IgD-negative memory B cell (primary cell): ENCODE data around the gene GPHN. TPM values are rescaled to one million over a fixed set of nuclear protein-coding genes. Genes with fewer than 3 reads are reported as not detected.
A peak's percentile ranks its signal among the peaks of the same experiment; 100 is the strongest.
"Not testable (repeated sequence)": the region's sequence is repeated elsewhere in the genome, so short reads cannot be mapped to it uniquely, and the experiment has no call there.

Source experiments
- H3K27ac Mint-ChIP-seq, 3 donors: one replicate each; pipeline ENCODE4 v1.8.0; 2020 to 2022; ENCODE audit warnings: mild to moderate bottlenecking in 3 of 3, mixed read lengths in 3 of 3, moderate library complexity in 1 of 3
- H3K27me3 Mint-ChIP-seq: one replicate; pipeline ENCODE4 v1.8.0; 2021; ENCODE audit warnings: mixed read lengths
- H3K36me3 Mint-ChIP-seq: one replicate; pipeline ENCODE4 v1.8.0; 2020; ENCODE audit warnings: mild to moderate bottlenecking, mixed read lengths
- H3K4me1 Mint-ChIP-seq, 3 donors: one replicate each; pipeline ENCODE4 v1.8.0; 2020 to 2022; ENCODE audit warnings: mixed read lengths in 3 of 3, mild to moderate bottlenecking in 1 of 3
- H3K4me3 Mint-ChIP-seq, 4 donors: one replicate each; pipeline ENCODE4 v1.8.0; 2020 to 2022; ENCODE audit warnings: mild to moderate bottlenecking in 4 of 4, mixed read lengths in 4 of 4, moderate library complexity in 3 of 4
- H3K9me3 Mint-ChIP-seq, 3 donors: one replicate each; pipeline ENCODE4 v1.8.0; 2020 to 2021; ENCODE audit warnings: mixed read lengths in 3 of 3, mild to moderate bottlenecking in 1 of 3
- polyA plus RNA-seq: library from polyadenylated mRNA; unstranded; fragments of 300-500 nt; fragmentation: Illumina TruSeq; gene quantifications from one replicate; pipeline ENCODE4 v1.2.3, GENCODE V29; 2021

Gene GPHN
- polyA plus RNA-seq, 1 donor from 2014 or later, result 5.9 TPM

- peaks cover 1 to 2% (median 1%) of the 10 kb centered on the region in 3 donors for H3K4me1 Mint-ChIP-seq
- no peaks in the 10 kb centered on the region for H3K27me3 Mint-ChIP-seq
- H3K27ac Mint-ChIP-seq, result no peak overlapping the region
- H3K4me3 Mint-ChIP-seq, result no peak overlapping the region
- no peaks in the 10 kb centered on the region for H3K36me3 Mint-ChIP-seq
- no peaks in the 10 kb centered on the region for H3K9me3 Mint-ChIP-seq
Measured at GRCh38 chr14:66490143-66491111, 17.5 kb upstream of the GPHN start.

- Mint-ChIP-seq H3K4me3 (no peak overlapping the region), H3K4me1 (peaks cover 5 to 15% (median 5%) of the 10 kb centered on the region in 3 donors), H3K9me3 (no peaks in the 10 kb centered on the region), H3K27me3 (no peaks in the 10 kb centered on the region), H3K36me3 (peaks cover 1% of the 10 kb centered on the region), H3K27ac (no peak overlapping the region)
Measured at GRCh38 chr14:66493750-66494149, 14.2 kb upstream of the GPHN start.

DNA sequence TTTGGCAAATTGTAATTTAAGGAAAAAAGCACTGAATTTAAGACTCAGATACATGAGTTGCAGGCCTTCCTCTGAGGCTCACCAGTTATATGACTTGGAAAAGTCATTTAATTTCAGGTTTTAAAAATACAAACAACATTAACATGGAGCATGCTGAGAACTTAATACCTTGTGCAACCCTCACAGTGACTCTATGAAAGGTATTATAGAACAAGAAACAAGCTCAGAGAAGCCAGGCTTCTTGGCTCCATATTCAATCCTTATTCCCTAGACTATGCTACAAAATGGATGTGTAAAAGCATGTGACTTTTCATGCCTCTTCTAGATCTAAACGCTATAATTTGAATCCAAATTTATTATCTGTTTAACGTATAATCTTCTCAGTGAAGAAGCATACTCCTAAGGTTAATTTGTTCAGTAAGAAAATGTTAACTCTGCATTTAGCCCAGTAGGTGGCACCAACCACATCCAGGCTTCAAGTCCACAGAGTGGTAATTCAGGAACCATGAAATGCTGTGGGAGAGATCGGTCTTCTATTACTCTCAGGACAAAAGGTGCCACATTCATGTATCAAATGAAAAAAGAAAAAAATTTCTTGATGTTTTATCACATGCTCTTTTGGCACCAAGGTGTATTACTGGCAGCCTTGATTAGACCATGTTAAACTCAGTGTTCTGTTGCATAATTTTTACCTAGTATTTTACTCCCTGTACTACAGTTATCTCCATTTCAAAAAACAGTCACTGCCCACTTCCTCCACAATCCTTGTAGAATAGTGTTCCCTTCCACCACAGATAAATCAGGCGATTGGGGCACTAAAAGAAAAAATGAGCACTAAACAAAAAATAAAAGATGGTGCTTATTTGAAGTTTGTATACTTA is 12.5 kb upstream of the GPHN start:
- Mint-ChIP-seq H3K4me1 (peaks cover 5 to 15% (median 8%) of the 10 kb centered on the region in 3 donors), H3K27me3 (no peaks in the 10 kb centered on the region), H3K9me3 (no peaks in the 10 kb centered on the region), H3K36me3 (peaks cover 1% of the 10 kb centered on the region), H3K27ac (no peak overlapping the region), H3K4me3 (no peak overlapping the region)

DNA sequence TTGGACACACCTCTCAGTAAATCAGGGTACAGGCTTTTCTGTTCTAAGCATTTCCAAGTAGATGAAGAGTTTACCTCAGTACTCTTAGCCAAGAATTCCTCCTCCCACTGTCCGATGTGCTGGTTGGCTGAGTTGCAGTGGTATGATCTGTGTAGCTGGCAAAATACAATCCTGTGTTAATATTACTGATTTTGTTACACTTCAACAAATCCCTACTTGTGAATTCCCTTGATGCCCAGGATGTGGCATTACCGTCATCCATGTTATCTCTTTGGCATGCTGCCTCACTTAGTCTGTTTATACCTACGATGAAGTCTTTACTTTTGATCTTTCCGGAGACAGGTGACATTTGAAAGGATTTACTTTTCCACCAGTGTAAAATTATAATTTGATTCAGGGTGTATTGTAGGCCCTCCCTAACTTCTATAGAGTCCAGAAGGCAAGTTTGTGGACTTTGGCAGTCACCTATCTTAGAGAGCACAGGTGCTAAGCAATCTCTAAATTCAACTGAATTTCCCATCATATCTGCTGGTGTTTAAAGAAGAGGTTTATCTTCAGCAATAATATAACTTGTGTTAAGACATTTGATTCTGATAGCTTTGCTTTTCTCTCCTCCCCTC is 11.6 kb upstream of the GPHN start:
- Mint-ChIP-seq H3K27me3 (no peaks in the 10 kb centered on the region), H3K27ac (no peak overlapping the region), H3K9me3 (no peaks in the 10 kb centered on the region), H3K4me1 (peaks cover 5 to 15% (median 8%) of the 10 kb centered on the region in 3 donors), H3K4me3 (no peak overlapping the region), H3K36me3 (peaks cover 1% of the 10 kb centered on the region)

GRCh38 chr14:66496911-66497310 is 11.0 kb upstream of the GPHN start:
- Mint-ChIP-seq H3K27ac (no peak overlapping the region), H3K9me3 (no peaks in the 10 kb centered on the region), H3K36me3 (peaks cover 4% of the 10 kb centered on the region), H3K27me3 (no peaks in the 10 kb centered on the region), H3K4me3 (peak overlapping the region in 1 of 4 donors; percentile 25), H3K4me1 (peaks cover 5 to 15% (median 8%) of the 10 kb centered on the region in 3 donors)

DNA sequence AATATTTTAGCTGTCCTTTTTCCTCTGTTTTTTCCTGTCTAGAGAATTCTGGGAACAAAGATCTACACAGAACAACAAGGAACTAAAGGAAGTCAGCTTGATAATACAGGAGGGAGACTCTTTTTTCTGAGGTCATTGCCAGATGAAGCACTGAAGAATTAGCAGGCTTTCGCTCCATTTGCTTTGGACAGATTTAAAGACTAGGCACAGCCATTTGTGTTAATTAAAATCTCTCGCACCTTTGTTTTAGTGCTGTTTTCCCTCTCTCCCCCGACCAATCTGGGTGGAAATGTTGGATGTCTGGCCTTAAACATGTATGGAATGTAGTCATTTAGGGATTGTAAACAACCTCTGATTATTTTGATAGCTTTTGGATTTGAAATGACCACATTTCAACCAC is 9.6 kb upstream of the GPHN start:
- Mint-ChIP-seq H3K9me3 (no peaks in the 10 kb centered on the region), H3K4me1 (peaks cover 7 to 15% (median 8%) of the 10 kb centered on the region in 3 donors), H3K36me3 (peaks cover 4% of the 10 kb centered on the region), H3K27me3 (no peaks in the 10 kb centered on the region), H3K4me3 (no peak overlapping the region), H3K27ac (no peak overlapping the region)

DNA sequence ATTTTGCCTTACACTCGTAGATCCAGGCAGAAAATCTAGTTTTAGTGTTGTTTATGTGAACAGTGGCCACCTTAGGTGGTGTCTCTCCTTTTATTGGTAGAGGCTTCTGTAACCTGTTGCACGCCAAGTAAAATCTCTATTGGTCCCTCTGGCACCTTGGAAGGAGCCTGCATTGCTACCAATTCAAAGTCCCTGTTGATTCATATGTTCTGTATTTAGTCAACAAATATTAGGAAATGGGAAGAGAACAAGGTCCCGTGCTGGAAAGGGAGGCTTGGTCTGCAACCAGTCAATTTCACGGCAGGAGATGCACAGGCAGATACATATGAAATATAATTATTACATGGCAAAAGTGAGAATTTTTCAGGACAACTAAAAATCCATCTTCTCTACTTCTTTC is 6.4 kb upstream of the GPHN start:
- H3K36me3 Mint-ChIP-seq, result peaks cover 4% of the 10 kb centered on the region
- no peak overlapping the region for H3K27ac Mint-ChIP-seq
- peaks cover 4 to 9% (median 5%) of the 10 kb centered on the region in 3 donors for H3K4me1 Mint-ChIP-seq
- no peaks in the 10 kb centered on the region for H3K9me3 Mint-ChIP-seq
- no peaks in the 10 kb centered on the region for H3K27me3 Mint-ChIP-seq
- H3K4me3 Mint-ChIP-seq, result no peak overlapping the region

GRCh38 chr14:66502836-66503235 is 5.1 kb upstream of the GPHN start:
- H3K36me3 Mint-ChIP-seq, H3K4me3 Mint-ChIP-seq, H3K27ac Mint-ChIP-seq, H3K27me3 Mint-ChIP-seq, H3K4me1 Mint-ChIP-seq, H3K9me3 Mint-ChIP-seq: not testable (repeated sequence)

GRCh38 chr14:66503532-66503931 is 4.4 kb upstream of the GPHN start:
- no peak overlapping the region for H3K27ac Mint-ChIP-seq
- H3K9me3 Mint-ChIP-seq, result no peaks in the 10 kb centered on the region
- peaks cover 2% of the 10 kb centered on the region for H3K36me3 Mint-ChIP-seq
- H3K27me3 Mint-ChIP-seq, result no peaks in the 10 kb centered on the region
- H3K4me3 Mint-ChIP-seq, result peak overlapping the region in 1 of 4 donors; percentile 29
- H3K4me1 Mint-ChIP-seq, result peaks cover 5 to 10% (median 5%) of the 10 kb centered on the region in 3 donors

GRCh38 chr14:66507181-66507721 is 696 bp upstream of the GPHN start:
- H3K4me3 Mint-ChIP-seq, result peak overlapping the region; percentile 96 to 100 (median 99)
- H3K4me1 Mint-ChIP-seq, result peaks cover 18 to 21% (median 21%) of the 10 kb centered on the region in 3 donors
- H3K9me3 Mint-ChIP-seq, result no peaks in the 10 kb centered on the region
- H3K27ac Mint-ChIP-seq, result peak overlapping the region; percentile 66 to 96 (median 91)
- H3K27me3 Mint-ChIP-seq, result peaks cover 3% of the 10 kb centered on the region
- H3K36me3 Mint-ChIP-seq, result no peaks in the 10 kb centered on the region

DNA sequence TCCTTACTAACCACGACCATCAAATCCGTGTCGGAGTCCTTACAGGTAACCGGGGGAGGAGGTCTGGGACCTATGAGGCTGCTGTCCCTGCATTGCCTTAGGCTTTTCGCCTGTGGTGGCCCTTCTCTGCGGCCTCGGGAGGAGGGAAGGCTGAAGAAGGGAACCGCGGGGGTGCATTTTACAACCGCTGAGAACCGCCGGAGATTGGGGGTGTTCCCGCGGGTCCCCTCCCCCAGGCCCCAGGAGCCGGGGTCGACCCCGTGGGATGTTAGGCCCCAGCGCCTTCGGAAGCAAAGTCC is 549 bp downstream of the GPHN start:
- no peaks in the 10 kb centered on the region for H3K36me3 Mint-ChIP-seq
- peaks cover 3% of the 10 kb centered on the region for H3K27me3 Mint-ChIP-seq
- peaks cover 23 to 25% (median 24%) of the 10 kb centered on the region in 3 donors for H3K4me1 Mint-ChIP-seq

GRCh38 chr14:66508846-66509621 is 1.1 kb downstream of the GPHN start:
- H3K27me3 Mint-ChIP-seq, result peaks cover 3% of the 10 kb centered on the region
- peaks cover 24 to 26% (median 25%) of the 10 kb centered on the region in 3 donors for H3K4me1 Mint-ChIP-seq
- H3K36me3 Mint-ChIP-seq, result no peaks in the 10 kb centered on the region
- H3K9me3 Mint-ChIP-seq, result no peaks in the 10 kb centered on the region
- peak overlapping the region; percentile 95 to 100 (median 97) for H3K4me3 Mint-ChIP-seq
- peak overlapping the region; percentile 66 to 92 (median 73) for H3K27ac Mint-ChIP-seq

More for the DNA sequence above, 549 bp downstream of the GPHN start:
- Mint-ChIP-seq H3K27ac (peak overlapping the region in 2 of 3 donors; percentile 66 to 91), H3K9me3 (no peaks in the 10 kb centered on the region), H3K4me3 (peak overlapping the region; percentile 96 to 100 (median 99))

- Mint-ChIP-seq H3K4me3 (peak overlapping the region; percentile 95 to 100 (median 97)), H3K27me3 (peaks cover 3% of the 10 kb centered on the region), H3K36me3 (no peaks in the 10 kb centered on the region), H3K27ac (peak overlapping the region in 1 of 3 donors; percentile 66), H3K4me1 (peaks cover 25 to 34% (median 31%) of the 10 kb centered on the region in 3 donors), H3K9me3 (no peaks in the 10 kb centered on the region)
Measured at GRCh38 chr14:66509874-66510273, 1.9 kb downstream of the GPHN start.

GRCh38 chr14:66511849-66512248 is 3.9 kb downstream of the GPHN start:
- H3K27ac Mint-ChIP-seq, result no peak overlapping the region
- H3K9me3 Mint-ChIP-seq, result no peaks in the 10 kb centered on the region
- H3K27me3 Mint-ChIP-seq, result peaks cover 3% of the 10 kb centered on the region
- no peaks in the 10 kb centered on the region for H3K36me3 Mint-ChIP-seq
- peaks cover 27 to 37% (median 35%) of the 10 kb centered on the region in 3 donors for H3K4me1 Mint-ChIP-seq
- peak overlapping the region in 1 of 4 donors; percentile 39 for H3K4me3 Mint-ChIP-seq
